ENCODE data around the gene FRS3. TPM values are rescaled to one million over a fixed set of nuclear protein-coding genes. Genes with fewer than 3 reads are reported as not detected.

Gene FRS3
- polyA plus RNA-seq, 4 donors: 1.1 to 4.2 (median 4.1) TPM

- no peaks in the 10 kb centered on the region for H3K27me3 ChIP-seq (ENCODE audit: control insufficient read depth in 3 of 3, insufficient read depth in 3 of 3, low read length in 3 of 3)
- H3K9me3 ChIP-seq (ENCODE audit: control insufficient read depth in 2 of 2, insufficient read depth in 1 of 2, low read depth in 1 of 2, low read length in 1 of 2): no peaks in the 10 kb centered on the region
- peaks cover 0 to 76% (median 0%) of the 10 kb centered on the region in 3 donors for H3K36me3 ChIP-seq (ENCODE audit: control insufficient read depth in 3 of 3, insufficient read depth in 2 of 3, low read depth in 1 of 3, low read length in 3 of 3)
- FAIRE-seq: no peak
- peaks cover 0 to 92% (median 7%) of the 10 kb centered on the region in 3 donors for H3K4me1 ChIP-seq (ENCODE audit: control insufficient read depth in 3 of 3, insufficient read depth in 2 of 3, low read depth in 1 of 3, low read length in 2 of 3)
- DNase-seq: no peak
- WGBS, 3 donors: 93 to 99% (median 95%) methylated on average over 3 of the region's 3 CpGs
- H3K4me3 ChIP-seq (ENCODE audit: low read depth in 1 of 3, low read length in 3 of 3): peak overlapping the region in 1 of 3 donors; percentile 8
- peak overlapping the region in 1 of 3 donors; percentile 17 for H3K27ac ChIP-seq (ENCODE audit: low read depth in 1 of 3, low read length in 2 of 3)
These were observed 58.3 kb downstream of the FRS3 start for GRCh38 chr6:41721414-41721813.

- H3K27ac ChIP-seq (ENCODE audit: low read depth in 1 of 3, low read length in 2 of 3): peak overlapping the region in 1 of 3 donors; percentile 69
- no peak for FAIRE-seq
These were observed 58.9 kb downstream of the FRS3 start for GRCh38 chr6:41720783-41721182.

DNA sequence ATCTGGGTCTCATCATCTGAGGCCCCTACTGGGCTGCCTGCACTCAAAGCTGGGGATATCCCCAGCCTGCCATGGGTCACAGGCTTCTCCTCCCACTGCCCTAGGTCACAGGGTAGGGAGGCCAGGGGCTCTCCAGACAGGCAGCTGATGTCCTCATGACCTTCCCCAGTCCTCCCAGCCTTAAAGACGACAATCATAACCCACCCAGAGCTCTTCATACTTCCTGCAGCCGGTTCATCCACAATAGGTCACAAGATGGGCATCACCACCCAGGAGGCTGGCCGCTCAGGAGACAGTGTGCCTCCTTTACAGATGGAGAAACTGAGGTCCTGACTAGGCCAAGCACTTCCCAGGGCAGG, 59.5 kb downstream of the FRS3 start:
- H3K36me3 ChIP-seq (ENCODE audit: control insufficient read depth in 3 of 3, insufficient read depth in 2 of 3, low read depth in 1 of 3, low read length in 3 of 3): peaks cover 0 to 75% (median 0%) of the 10 kb centered on the region in 3 donors
- no peaks in the 10 kb centered on the region for H3K9me3 ChIP-seq (ENCODE audit: control insufficient read depth in 2 of 2, insufficient read depth in 1 of 2, low read depth in 1 of 2, low read length in 1 of 2)
- H3K4me3 ChIP-seq (ENCODE audit: low read depth in 1 of 3, low read length in 3 of 3): peak overlapping the region in 1 of 3 donors; percentile 3
- H3K27ac ChIP-seq (ENCODE audit: low read depth in 1 of 3, low read length in 2 of 3): peak overlapping the region in 1 of 3 donors; percentile 69
- FAIRE-seq: no peak
- DNase-seq: no peak
- WGBS, 3 donors: 79 to 94% (median 88%) methylated on average over 3 of the region's 3 CpGs
- peaks cover 0 to 84% (median 6%) of the 10 kb centered on the region in 3 donors for H3K4me1 ChIP-seq (ENCODE audit: control insufficient read depth in 3 of 3, insufficient read depth in 2 of 3, low read depth in 1 of 3, low read length in 2 of 3)
- H3K27me3 ChIP-seq (ENCODE audit: control insufficient read depth in 3 of 3, insufficient read depth in 3 of 3, low read length in 3 of 3): no peaks in the 10 kb centered on the region

More at GRCh38 chr6:41720783-41721182, 58.9 kb downstream of the FRS3 start:
- peaks cover 0 to 90% (median 7%) of the 10 kb centered on the region in 3 donors for H3K4me1 ChIP-seq (ENCODE audit: control insufficient read depth in 3 of 3, insufficient read depth in 2 of 3, low read depth in 1 of 3, low read length in 2 of 3)
- DNase-seq: no peak
- WGBS, 3 donors: 85 to 93% (median 85%) methylated on average over 2 of the region's 2 CpGs
- peak overlapping the region in 1 of 3 donors; percentile 15 for H3K4me3 ChIP-seq (ENCODE audit: low read depth in 1 of 3, low read length in 3 of 3)
- peaks cover 0 to 77% (median 0%) of the 10 kb centered on the region in 3 donors for H3K36me3 ChIP-seq (ENCODE audit: control insufficient read depth in 3 of 3, insufficient read depth in 2 of 3, low read depth in 1 of 3, low read length in 3 of 3)
- no peaks in the 10 kb centered on the region for H3K27me3 ChIP-seq (ENCODE audit: control insufficient read depth in 3 of 3, insufficient read depth in 3 of 3, low read length in 3 of 3)
- H3K9me3 ChIP-seq (ENCODE audit: control insufficient read depth in 2 of 2, insufficient read depth in 1 of 2, low read depth in 1 of 2, low read length in 1 of 2): no peaks in the 10 kb centered on the region

Other genes with a start within 250 kb of the FRS3 start
- gene FOXP4, start 233.5 kb downstream of the FRS3 start, polyA plus RNA-seq: 100 to 1,000 TPM in 1 of 4 donors, 10 to 100 TPM in 3; 13.8 to 150 (median 16.4) TPM
- gene MDFI, start 141.4 kb downstream of the FRS3 start, polyA plus RNA-seq: 10 to 100 TPM in 1 of 4 donors, 1 to 10 TPM in 1, under 1 TPM in 2; 0.81 to 22.9 (median 4.0) TPM
- gene TFEB, start 44.3 kb downstream of the FRS3 start, polyA plus RNA-seq: 100 to 1,000 TPM in 1 of 4 donors, 10 to 100 TPM in 3; 11.5 to 153 (median 27.1) TPM
- 10 to 100 TPM in 3 of 4 donors, under 1 TPM in 1; 0.03 to 51.3 (median 13.0) TPM for gene PGC, start 32.5 kb downstream of the FRS3 start, polyA plus RNA-seq
- gene PRICKLE4, start 882 bp upstream of the FRS3 start, polyA plus RNA-seq: 1 to 10 TPM in 2 of 4 donors, under 1 TPM in 1, not detected in 1; 0.89 to 1.7 (median 1.6) TPM
- gene TOMM6, start 7.8 kb upstream of the FRS3 start, polyA plus RNA-seq: 100 to 1,000 TPM; 166 to 256 (median 207) TPM
- 1 to 10 TPM in 2 of 4 donors, under 1 TPM in 2; 0.27 to 3.8 (median 0.80) TPM for gene USP49, start 115.5 kb upstream of the FRS3 start, polyA plus RNA-seq
- gene MED20, start 141.2 kb upstream of the FRS3 start, polyA plus RNA-seq: 10 to 100 TPM in 1 of 4 donors, 1 to 10 TPM in 3; 8.1 to 25.7 (median 8.8) TPM
- gene BYSL, start 141.6 kb upstream of the FRS3 start, polyA plus RNA-seq: 10 to 100 TPM in 2 of 4 donors, 1 to 10 TPM in 2; 3.8 to 16.1 (median 9.4) TPM
- 10 to 100 TPM; 34.0 to 83.0 (median 48.4) TPM for gene CCND3, start 161.9 kb upstream of the FRS3 start, polyA plus RNA-seq